Measurements from ENCODE around the gene TIAM1. TPM values are rescaled to one million over a fixed set of nuclear protein-coding genes. Genes with fewer than 3 reads are reported as not detected.

TIAM1 gene
- total RNA-seq, 1 donor from 2014 or later = 23.3 TPM

- no peak for TF ChIP-seq CTCF (IDR thresholded peaks at IDR 0.05; ENCODE audit: partially characterized antibody, unreplicated experiment)
- H3K4me1 Mint-ChIP-seq (ENCODE audit: low read depth, unreplicated experiment) = peaks cover 9% of the 10 kb centered on the region
- no peak overlapping the region for H3K27ac Mint-ChIP-seq (ENCODE audit: unreplicated experiment)
- peaks cover 5% of the 10 kb centered on the region for H3K9me3 Mint-ChIP-seq (ENCODE audit: unreplicated experiment)
- no peak overlapping the region for H3K4me3 Mint-ChIP-seq (ENCODE audit: unreplicated experiment)
- H3K36me3 Mint-ChIP-seq (ENCODE audit: unreplicated experiment) = no peaks in the 10 kb centered on the region
- H3K27me3 Mint-ChIP-seq (ENCODE audit: unreplicated experiment) = peaks cover 1% of the 10 kb centered on the region
- no peak for DNase-seq
Observed at GRCh38 chr21:31286621-31287020, 57.4 kb downstream of the TIAM1 start.

- no peak overlapping the region for H3K4me3 Mint-ChIP-seq (ENCODE audit: unreplicated experiment)
- H3K36me3 Mint-ChIP-seq (ENCODE audit: unreplicated experiment) = no peaks in the 10 kb centered on the region
- peaks cover 5% of the 10 kb centered on the region for H3K9me3 Mint-ChIP-seq (ENCODE audit: unreplicated experiment)
- no peak for DNase-seq
- H3K27ac Mint-ChIP-seq (ENCODE audit: unreplicated experiment) = no peak overlapping the region
- H3K4me1 Mint-ChIP-seq (ENCODE audit: low read depth, unreplicated experiment) = peaks cover 9% of the 10 kb centered on the region
- TF ChIP-seq CTCF (IDR thresholded peaks at IDR 0.05; ENCODE audit: partially characterized antibody, unreplicated experiment) = no peak
- peaks cover 2% of the 10 kb centered on the region for H3K27me3 Mint-ChIP-seq (ENCODE audit: unreplicated experiment)
Observed at GRCh38 chr21:31284797-31285397, 59.2 kb downstream of the TIAM1 start.

GRCh38 chr21:31283025-31283424 lies 61.0 kb downstream of the TIAM1 start:
- Mint-ChIP-seq H3K36me3 (ENCODE audit: unreplicated experiment) (no peaks in the 10 kb centered on the region), H3K4me1 (ENCODE audit: low read depth, unreplicated experiment) (peaks cover 9% of the 10 kb centered on the region), H3K27me3 (ENCODE audit: unreplicated experiment) (peaks cover 4% of the 10 kb centered on the region), H3K27ac (ENCODE audit: unreplicated experiment) (no peak overlapping the region), H3K4me3 (ENCODE audit: unreplicated experiment) (no peak overlapping the region), H3K9me3 (ENCODE audit: unreplicated experiment) (peaks cover 5% of the 10 kb centered on the region)
- no peak for TF ChIP-seq CTCF (IDR thresholded peaks at IDR 0.05; ENCODE audit: partially characterized antibody, unreplicated experiment)
- DNase-seq = no peak

GRCh38 chr21:31282095-31282709 lies 61.9 kb downstream of the TIAM1 start:
- Mint-ChIP-seq H3K9me3 (ENCODE audit: unreplicated experiment) (peaks cover 5% of the 10 kb centered on the region), H3K36me3 (ENCODE audit: unreplicated experiment) (no peaks in the 10 kb centered on the region), H3K4me3 (ENCODE audit: unreplicated experiment) (no peak overlapping the region), H3K27ac (ENCODE audit: unreplicated experiment) (no peak overlapping the region), H3K27me3 (ENCODE audit: unreplicated experiment) (peaks cover 4% of the 10 kb centered on the region), H3K4me1 (ENCODE audit: low read depth, unreplicated experiment) (peaks cover 9% of the 10 kb centered on the region)
- no peak for DNase-seq
- no peak for TF ChIP-seq CTCF (IDR thresholded peaks at IDR 0.05; ENCODE audit: partially characterized antibody, unreplicated experiment)

- Mint-ChIP-seq H3K4me3 (ENCODE audit: unreplicated experiment) (no peak overlapping the region), H3K9me3 (ENCODE audit: unreplicated experiment) (peaks cover 5% of the 10 kb centered on the region)
Observed at GRCh38 chr21:31281561-31281960, 62.5 kb downstream of the TIAM1 start.

More at GRCh38 chr21:31281561-31281960, 62.5 kb downstream of the TIAM1 start:
- Mint-ChIP-seq H3K27me3 (ENCODE audit: unreplicated experiment) (peaks cover 4% of the 10 kb centered on the region), H3K36me3 (ENCODE audit: unreplicated experiment) (no peaks in the 10 kb centered on the region), H3K4me1 (ENCODE audit: low read depth, unreplicated experiment) (peaks cover 9% of the 10 kb centered on the region), H3K27ac (ENCODE audit: unreplicated experiment) (no peak overlapping the region)
- no peak for DNase-seq
- no peak for TF ChIP-seq CTCF (IDR thresholded peaks at IDR 0.05; ENCODE audit: partially characterized antibody, unreplicated experiment)
